GM21723 (cell line): ENCODE results near the gene TNRC6B.

Experiments used
- ATAC-seq: cut with Tn5 transposase; IDR thresholded peaks from one replicate; pipeline ENCODE4 v1.9.1; 2021; ENCODE audit warnings: mild to moderate bottlenecking, moderate library complexity; ENCODE audit not compliant: unreplicated experiment

Gene TNRC6B

DNA sequence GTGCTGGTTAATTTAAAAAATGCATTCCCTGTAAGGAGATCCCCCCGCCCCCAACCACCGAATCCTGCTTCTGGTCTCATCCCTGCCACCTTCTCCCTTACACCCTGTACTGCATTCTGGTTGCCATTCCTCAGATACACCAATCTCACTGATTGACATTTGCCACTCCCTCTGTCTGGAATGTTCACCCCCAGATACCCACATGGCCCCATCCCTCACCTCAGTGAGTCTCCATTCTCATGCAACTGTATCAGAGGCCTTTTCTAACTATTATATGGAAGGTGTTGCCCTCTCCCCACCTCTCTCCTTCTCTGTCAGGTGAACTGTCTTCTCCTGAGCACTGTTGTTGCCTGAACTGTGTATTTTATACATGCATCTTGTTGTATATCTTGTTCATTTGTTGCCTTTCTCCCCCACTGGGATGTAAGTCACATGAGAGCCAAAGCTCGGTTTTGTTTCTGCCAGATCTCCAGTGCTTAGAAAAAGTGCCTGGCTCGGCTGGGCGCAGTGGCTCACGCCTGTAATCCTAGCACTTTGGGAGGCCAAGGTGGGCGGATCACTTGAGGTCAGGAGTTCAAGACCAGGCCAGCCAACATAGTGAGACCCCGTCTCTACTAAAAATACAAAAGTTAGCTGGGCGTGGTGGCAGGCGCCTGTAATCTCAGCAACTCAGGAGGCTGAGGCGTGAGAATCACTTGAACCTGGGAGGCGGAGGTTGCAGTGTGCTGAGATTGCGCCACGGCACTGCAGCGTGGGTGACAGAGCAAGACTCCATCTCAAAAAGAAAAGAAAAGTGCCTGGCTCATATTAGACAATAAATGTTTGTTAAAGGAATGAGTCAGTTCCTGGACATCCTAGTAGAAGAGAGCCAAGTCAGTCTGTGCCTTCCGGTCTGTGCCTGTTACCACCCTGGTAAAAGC lies 61.0 kb downstream of the TNRC6B start:
- no peak for ATAC-seq

DNA sequence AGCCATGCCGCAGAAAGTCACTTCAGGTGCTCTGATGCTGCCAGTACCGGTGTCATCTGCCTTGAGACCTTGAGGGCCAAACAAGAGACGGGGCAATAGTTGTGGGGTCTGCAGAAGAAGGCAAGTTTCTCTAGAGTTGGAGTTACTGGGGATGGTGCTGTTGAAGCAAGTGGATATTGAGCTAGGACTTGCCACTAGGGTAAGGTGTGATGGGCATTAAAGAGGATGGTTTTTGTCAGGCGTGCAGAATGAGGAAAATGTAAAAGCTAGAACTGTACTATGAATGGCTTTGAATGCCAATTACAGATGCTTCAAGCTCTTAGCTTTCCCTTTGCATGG lies 61.6 kb downstream of the TNRC6B start:
- no peak for ATAC-seq

DNA sequence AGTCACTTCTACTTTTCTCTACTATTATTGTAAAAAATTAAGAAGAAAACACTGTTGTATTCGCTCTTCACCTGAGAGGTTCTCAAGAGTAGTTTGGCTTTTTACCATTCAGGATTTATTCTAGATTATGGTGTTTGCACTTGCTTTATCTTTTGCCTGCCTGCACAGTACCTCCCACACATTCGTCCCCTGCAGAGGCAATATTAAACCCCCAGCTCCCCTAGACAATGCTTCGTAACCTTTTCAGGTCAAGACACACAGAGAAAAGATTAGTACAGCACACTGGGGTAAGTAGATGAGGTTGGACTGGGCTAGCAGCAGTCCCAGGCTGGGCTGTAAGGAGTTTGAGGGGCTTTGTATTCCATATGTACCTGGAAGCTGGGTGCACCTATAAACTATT lies 62.4 kb downstream of the TNRC6B start:
- ATAC-seq: no peak

DNA sequence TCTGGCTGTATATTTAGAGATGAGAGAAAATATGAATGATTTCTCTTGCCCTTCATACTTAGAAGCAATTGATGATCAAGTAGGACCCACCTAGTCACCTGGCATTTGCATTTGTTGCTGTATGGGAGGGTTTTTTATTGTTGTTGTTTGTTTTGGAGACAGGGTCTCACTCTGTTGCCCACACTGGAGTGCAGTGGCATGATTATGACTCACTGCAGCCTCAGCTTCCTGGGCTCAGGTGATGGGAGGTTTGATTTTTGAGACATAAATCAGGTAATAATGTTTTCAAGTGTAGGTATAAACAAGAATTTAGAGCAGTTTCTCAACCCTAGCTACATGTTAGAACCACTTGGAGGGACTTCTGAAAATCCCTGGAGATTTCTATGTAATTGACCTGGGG lies 63.0 kb downstream of the TNRC6B start:
- ATAC-seq: no peak

DNA sequence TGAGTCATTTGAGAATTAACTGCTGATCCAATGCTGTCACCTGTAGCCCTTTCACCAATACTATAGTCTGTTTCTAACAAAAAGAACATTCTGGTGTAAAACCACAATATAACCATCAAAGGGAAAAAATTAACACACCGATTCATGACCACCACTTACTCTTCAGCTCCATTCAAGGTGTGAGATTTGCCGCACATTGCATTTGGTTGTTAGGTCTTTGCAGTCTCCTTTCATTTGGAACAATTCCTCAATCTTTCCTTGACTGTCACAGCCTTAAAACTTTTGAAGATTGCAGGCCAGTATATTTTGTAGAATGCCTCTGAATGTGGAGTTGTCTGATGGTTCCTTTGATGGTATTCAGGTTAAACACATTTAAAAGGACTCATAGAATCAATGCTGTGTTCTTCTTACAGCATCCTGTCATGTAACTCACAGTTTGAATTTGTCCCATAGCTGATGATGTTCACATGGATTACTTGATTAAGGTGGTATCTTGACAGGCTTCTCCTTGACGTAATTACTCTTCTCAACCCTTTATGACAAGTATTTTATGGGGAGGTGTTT lies 63.6 kb downstream of the TNRC6B start:
- no peak for ATAC-seq

DNA sequence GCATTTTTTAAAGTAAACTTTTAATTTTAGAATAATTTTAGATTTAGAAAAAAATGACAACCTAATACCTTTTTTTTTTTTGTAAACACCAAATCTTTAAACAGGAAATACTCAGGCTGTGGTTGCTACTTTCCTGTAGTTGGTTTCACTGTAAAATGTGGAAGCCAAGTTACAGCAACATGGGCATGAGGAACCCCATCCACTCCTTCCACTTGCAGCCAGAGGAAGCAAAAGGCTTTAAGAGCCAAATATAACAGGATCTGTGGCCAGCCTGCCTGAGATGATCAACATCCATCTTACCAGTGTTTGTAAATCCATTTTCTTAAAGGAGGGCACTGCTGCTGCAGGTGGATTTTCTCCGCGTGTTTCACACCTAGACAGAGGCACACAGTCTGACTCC lies 66.2 kb downstream of the TNRC6B start:
- no peak for ATAC-seq

DNA sequence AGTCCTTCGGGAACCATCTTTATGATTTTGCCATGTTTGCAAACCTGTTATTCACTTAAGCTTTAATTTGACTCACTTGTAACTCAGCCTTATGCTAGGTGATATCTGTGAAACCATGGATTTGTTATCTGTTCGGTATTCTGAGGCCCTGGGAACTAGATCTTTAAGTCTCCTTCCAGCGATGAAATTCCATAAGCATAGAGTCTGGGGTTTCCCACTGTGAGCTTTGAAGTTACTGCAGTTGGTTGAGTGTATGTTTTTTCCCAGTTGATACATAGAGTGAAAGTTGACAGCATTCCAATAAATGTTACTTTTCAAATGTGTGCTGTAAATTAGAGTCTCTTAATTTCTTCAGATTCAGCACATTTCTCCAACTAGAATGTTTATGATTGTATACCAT lies 66.9 kb downstream of the TNRC6B start:
- ATAC-seq: no peak

DNA sequence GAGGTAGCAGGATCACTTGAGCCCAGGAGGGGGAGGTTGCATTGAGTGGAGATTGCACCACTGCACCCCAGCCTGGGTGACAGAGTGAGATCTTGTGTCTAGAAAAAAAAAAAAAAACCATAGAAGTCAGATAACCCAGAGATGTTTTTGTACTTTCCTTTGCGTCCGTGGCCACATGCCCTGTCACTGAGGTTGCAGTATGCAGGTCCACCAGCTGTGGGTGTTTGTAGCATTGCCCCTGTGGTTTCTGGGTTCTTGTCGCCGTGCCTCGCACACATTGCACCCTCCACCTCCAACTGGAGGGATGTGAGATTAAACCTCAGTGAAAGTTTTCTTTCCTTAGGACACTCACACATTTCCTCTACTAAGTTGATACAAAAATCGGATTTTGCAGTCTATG lies 70.3 kb downstream of the TNRC6B start:
- ATAC-seq: no peak

DNA sequence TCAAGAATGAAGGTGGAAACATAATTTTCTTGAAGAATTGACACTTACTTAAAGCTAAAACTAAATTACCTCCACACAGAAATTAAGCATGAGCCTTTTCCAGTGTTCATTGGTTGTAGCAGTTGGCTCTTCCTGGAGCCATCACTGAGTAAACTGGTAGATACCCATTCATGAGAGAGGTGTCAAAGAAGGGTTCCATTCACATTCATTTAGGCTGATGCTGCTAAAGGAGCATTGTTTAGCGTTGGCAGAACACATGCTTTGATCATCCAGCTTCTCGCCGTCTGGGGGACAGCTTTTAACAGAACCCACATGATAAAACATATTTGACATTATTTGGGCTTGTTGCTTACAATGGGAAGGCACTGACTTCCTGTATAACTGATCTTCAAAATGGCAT lies 71.6 kb downstream of the TNRC6B start:
- ATAC-seq: no peak

DNA sequence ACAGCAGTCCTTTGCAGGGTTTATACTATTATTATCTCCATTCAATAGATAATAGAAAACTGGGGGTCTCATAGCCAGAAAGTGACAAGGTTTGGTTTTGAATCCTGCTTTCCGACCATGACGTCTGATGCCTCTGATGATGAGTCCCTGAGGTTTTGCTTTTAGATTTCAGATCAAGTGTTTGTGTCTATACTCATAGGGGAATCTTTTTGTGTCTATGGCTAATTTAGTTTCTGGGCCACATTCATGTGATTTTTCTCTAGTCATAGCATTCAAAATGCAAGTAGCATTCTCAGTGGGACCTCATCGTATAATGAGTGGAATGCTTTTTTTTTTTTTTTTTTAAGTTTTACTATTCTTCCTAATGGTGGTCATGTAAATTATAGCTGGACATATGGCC lies 72.9 kb downstream of the TNRC6B start:
- ATAC-seq: no peak

DNA sequence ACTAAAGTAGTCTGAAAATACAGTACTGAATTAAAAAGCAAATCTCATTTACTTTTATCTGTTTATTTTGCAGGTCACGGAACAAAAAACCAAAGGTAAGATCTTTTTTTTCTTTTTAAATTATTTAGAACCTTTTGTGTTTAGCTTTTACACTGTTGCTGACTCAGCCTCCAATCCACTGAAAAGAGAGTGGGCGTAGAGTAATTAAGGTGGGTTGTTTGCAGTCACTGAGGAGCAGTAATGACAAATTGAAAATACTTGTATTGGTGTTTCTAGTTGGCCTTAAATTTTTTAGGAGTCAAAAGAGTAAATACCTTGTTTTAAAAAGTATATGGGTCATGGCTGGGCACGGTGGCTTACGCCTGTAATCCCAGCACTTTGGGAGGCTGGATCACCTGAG lies 73.4 kb downstream of the TNRC6B start:
- no peak for ATAC-seq

DNA sequence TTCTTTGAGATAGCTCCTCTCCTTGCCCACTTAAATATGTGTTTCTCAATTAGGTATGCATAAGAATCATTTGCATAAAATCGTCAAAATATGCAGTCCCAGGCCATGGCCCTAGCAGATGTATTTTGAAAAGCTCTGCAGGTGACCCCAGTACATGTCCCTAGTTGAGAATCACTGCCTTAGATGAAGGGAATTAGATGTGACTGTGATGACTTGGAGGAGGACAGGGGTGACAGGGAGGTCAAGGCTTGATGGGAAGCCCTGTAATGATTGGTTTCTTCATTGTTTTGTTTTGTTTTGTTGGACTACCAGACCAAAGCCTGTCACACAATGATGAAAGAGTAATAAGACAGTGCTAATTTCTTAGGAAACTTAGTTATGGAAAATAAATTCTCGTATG lies 74.4 kb downstream of the TNRC6B start:
- ATAC-seq: no peak

DNA sequence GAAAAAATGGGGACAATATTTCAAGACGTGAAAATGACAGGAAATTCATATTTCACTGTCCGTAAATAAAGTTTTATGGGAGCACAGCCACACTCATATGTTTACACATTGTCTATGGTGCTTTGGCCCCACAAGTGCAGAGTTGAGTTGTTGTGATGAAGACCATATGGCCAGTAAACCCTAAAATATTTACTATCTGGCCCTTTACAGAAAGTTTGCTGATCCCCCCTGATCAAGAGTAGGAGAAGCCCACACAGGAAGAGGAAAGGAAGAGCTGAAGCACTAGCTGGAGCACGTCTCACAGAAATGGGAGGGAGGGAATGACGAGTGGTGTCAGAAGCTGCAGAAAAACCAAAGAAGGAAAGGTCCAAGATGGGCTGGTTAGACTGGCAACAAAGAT lies 78.8 kb downstream of the TNRC6B start:
- no peak for ATAC-seq

DNA sequence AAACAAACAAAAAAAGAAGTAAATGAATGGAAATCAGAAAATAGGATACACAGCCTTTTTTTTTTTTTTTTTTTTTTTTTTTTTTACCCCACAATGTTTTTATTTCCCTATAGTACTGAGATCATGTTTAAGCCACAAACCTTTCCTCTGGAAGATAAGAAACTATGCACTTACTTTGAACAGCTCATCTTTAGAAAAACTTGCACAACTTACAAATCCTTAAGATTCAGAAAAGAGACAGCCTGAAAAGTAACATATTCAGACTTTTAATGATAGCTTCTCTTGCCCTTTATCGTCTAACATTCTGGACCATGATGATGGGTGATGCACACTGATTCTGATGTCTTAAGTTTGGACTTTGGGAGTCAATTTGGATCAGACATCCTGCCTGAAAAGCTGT lies 80.3 kb downstream of the TNRC6B start:
- ATAC-seq: no peak

DNA sequence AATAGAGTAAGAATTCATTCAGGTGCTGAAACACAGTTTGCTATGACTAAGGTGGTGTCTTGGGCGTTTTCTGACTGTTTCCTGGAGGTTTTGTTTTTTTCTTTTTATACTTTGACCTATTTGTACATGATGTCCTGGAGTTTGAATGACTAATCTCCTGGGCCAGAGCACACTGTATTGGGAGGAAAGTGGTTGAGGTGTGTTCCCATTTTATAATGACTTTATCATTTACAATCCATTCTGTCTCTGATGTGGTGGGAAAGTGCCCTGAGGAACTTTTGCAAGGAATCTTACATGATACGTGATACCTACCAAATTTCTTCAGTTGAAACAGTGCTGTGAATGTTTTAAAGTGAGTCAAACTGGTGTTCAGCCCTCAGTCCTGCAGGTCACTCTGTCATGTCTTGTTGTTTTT lies 80.8 kb downstream of the TNRC6B start:
- no peak for ATAC-seq

DNA sequence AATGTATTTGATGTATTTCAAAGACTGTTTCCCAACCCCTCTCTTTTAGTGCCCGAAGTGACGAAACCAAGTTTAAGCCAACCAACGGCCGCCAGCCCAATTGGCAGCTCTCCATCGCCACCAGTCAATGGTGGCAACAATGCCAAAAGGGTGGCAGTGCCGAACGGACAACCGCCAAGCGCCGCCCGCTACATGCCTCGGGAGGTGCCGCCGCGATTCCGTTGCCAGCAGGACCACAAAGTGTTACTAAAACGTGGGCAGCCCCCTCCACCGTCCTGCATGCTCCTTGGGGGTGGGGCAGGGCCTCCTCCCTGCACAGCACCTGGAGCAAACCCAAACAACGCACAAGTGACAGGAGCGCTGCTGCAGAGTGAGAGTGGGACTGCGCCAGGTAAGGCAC lies 84.1 kb downstream of the TNRC6B start:
- ATAC-seq: no peak

DNA sequence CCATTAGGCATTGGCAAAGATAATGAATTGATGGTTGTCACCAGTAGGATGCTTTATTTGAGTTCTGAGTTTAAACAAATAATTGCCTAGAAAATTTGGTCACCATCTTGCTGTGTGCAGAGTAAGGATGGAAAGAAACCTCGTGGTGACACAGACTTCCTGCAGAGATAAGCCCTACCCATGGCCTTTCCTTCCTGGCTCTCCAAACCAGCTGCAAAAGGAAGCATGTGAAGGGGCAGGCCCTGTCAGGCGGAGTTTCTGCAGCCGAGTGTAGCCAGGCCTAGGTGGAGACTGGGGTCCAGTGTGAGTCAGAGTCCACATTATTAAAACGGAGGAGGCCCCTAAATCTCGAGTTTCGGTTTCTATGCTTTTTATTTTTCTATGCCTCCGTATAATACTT lies 85.5 kb downstream of the TNRC6B start:
- ATAC-seq: no peak

DNA sequence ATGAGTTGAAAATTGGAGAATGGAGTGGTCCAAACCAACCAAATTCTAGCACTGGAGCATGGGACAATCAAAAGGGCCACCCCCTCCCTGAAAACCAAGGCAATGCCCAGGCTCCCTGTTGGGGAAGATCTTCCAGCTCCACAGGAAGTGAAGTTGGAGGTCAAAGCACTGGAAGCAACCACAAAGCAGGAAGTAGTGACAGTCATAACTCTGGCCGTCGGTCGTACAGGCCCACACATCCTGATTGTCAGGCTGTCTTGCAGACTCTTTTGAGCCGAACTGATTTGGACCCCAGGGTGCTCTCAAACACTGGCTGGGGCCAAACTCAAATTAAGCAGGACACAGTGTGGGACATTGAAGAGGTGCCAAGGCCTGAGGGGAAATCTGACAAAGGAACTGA lies 88.1 kb downstream of the TNRC6B start:
- no peak for ATAC-seq

DNA sequence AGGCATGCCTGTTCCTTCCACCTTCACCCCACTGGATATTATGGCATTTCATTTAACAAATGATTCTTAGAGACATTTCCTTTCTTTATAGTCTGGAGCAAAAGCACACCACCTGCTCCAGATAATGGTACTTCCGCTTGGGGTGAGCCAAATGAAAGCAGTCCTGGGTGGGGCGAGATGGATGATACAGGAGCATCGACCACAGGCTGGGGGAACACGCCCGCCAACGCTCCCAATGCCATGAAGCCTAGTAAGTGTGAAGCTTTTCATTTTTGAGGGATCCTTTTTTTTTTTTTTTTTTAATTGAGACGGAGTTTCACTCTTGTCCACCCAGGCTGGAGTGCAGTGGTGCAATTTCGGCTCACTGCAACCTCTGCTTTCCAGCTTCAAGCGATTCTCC lies 92.3 kb downstream of the TNRC6B start:
- no peak for ATAC-seq

DNA sequence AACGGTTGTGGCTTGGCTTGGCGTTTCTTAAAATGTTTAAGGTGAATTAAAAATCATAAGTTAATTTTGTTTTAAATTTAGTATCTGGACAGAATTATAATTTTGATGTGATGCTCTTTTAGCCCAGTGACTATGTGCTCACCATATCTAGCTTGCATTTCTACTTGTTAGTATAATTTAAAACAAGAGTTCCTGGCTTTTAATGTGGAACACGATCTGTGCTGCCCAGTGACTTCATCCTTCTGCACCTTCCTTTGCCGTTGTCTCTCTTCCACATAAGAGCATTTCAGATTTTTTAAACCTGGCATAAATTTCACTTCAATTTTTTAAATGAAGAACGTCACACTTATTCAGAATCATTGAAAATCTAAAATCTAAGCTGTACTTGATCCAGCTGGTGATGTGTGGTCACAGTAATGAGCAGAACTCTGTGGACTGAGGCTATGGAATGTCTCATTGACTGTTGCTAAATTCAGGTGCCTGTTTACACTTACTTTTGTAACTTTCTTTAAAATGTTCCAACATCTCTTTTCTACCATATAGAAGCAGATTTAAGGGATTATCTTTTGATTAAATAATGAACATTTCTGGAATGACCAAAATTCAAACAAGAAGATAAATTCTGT lies 93.1 kb downstream of the TNRC6B start:
- ATAC-seq: no peak

DNA sequence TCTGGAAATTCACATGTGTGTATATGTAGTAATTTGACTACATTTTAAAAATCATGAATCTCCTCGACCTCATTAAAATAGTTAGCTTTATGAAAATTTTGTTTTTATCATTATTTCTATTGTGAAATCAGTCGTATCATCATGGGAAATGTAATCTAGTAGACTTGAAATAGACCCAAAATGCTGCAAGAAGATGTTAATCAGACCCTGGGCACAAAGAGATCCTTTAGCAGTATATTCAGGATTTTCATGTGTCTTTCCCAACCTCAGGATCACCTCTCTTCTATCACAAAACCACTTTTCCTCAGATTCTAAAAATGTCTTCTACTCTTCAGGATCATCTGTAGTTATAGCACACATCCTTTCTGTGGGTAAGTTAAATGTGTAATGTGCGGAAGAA lies 93.7 kb downstream of the TNRC6B start:
- no peak for ATAC-seq

DNA sequence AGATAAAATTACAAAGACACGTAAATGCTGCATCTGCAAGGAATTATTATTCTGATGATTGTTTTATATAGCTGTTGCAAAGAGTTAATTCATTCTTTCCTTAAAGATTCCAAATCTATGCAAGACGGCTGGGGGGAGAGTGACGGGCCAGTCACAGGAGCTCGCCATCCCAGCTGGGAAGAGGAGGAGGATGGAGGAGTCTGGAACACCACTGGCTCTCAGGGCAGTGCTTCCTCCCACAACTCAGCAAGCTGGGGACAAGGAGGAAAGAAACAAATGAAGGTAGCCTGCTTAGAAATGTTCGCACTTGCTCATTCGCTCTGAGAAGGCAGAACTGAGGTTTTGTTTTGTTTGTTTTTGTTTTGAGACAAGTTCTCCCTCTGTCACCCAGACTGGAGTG lies 95.6 kb downstream of the TNRC6B start:
- no peak for ATAC-seq
